HUES48 (cell line): ENCODE measurements around the gene MYL2.

Experiments
- H3K27ac ChIP-seq: one replicate; pipeline ENCODE4 v1.7.0; 2013; ENCODE audit warnings: low read depth, low read length, inconsistent platforms
- H3K27me3 ChIP-seq: 2 replicates; pipeline ENCODE4 v1.6.1; 2013; ENCODE audit warnings: mild to moderate bottlenecking, low read length; ENCODE audit not compliant: control insufficient read depth, insufficient read depth
- H3K36me3 ChIP-seq: 2 replicates; pipeline ENCODE4 v1.6.1; 2013; ENCODE audit warnings: low read length; ENCODE audit not compliant: control insufficient read depth, insufficient read depth
- H3K4me1 ChIP-seq: 2 replicates; pipeline ENCODE4 v1.6.1; 2013; ENCODE audit warnings: mild to moderate bottlenecking, low read length; ENCODE audit not compliant: control insufficient read depth, insufficient read depth
- H3K4me3 ChIP-seq: 2 replicates; pipeline ENCODE4 v1.5.1; 2013; ENCODE audit warnings: mild to moderate bottlenecking, low read depth, low read length
- H3K9ac ChIP-seq: 2 replicates; pipeline ENCODE4 v1.6.1; 2013; ENCODE audit warnings: mild to moderate bottlenecking, low read depth, low read length, moderate library complexity
- H3K9me3 ChIP-seq: 2 replicates; pipeline ENCODE4 v1.6.1; 2013; ENCODE audit warnings: low read length; ENCODE audit not compliant: control insufficient read depth, insufficient read depth

Gene MYL2

GRCh38 chr12:110865521-110865920, 54.9 kb downstream of the MYL2 start:
- H3K27me3 ChIP-seq, result no peaks in the 10 kb centered on the region
- H3K4me1 ChIP-seq, result peaks cover 13% of the 10 kb centered on the region
- no peak overlapping the region for H3K27ac ChIP-seq
- no peaks in the 10 kb centered on the region for H3K36me3 ChIP-seq
- H3K9me3 ChIP-seq, result no peaks in the 10 kb centered on the region
- no peak overlapping the region for H3K4me3 ChIP-seq
- no peak overlapping the region for H3K9ac ChIP-seq

- H3K27me3 ChIP-seq, result no peaks in the 10 kb centered on the region
- H3K9me3 ChIP-seq, result no peaks in the 10 kb centered on the region
- H3K4me3 ChIP-seq, result no peak overlapping the region
- H3K36me3 ChIP-seq, result no peaks in the 10 kb centered on the region
- peaks cover 19% of the 10 kb centered on the region for H3K4me1 ChIP-seq
- no peak overlapping the region for H3K27ac ChIP-seq
- no peak overlapping the region for H3K9ac ChIP-seq
Measured at GRCh38 chr12:110863161-110863560, 57.2 kb downstream of the MYL2 start.

- no peaks in the 10 kb centered on the region for H3K9me3 ChIP-seq
- no peaks in the 10 kb centered on the region for H3K36me3 ChIP-seq
- H3K27ac ChIP-seq, result no peak overlapping the region
- H3K4me1 ChIP-seq, result peaks cover 24% of the 10 kb centered on the region
- H3K4me3 ChIP-seq, result no peak overlapping the region
- H3K9ac ChIP-seq, result no peak overlapping the region
- no peaks in the 10 kb centered on the region for H3K27me3 ChIP-seq
Measured at GRCh38 chr12:110862329-110862728, 58.0 kb downstream of the MYL2 start.

- H3K9ac ChIP-seq, result no peak overlapping the region
- H3K4me1 ChIP-seq, result peaks cover 25% of the 10 kb centered on the region
- H3K27me3 ChIP-seq, result no peaks in the 10 kb centered on the region
- no peaks in the 10 kb centered on the region for H3K36me3 ChIP-seq
- peak overlapping the region; percentile 88 for H3K27ac ChIP-seq
- no peak overlapping the region for H3K4me3 ChIP-seq
- no peaks in the 10 kb centered on the region for H3K9me3 ChIP-seq
Measured at GRCh38 chr12:110861729-110862128, 58.6 kb downstream of the MYL2 start.
